HEK293T (cell line): ENCODE data around the gene GIPC1.

Source experiments
- CTBP1 ChIP-seq: fragments of 450-650 bp; IDR thresholded peaks from 2 replicates; pipeline ENCODE4 v1.6.1; 2016; ENCODE audit warnings: borderline replicate concordance
- FOXM1 ChIP-seq: fragments of 450-650 bp; IDR thresholded peaks from 2 replicates; pipeline ENCODE4 v1.6.1; 2017; ENCODE audit warnings: mild to moderate bottlenecking, borderline replicate concordance
- SP1 ChIP-seq: fragments of 450-650 bp; IDR thresholded peaks from 2 replicates; pipeline ENCODE4 v1.6.1; 2017
- SUZ12 ChIP-seq: fragments of 450-650 bp; IDR thresholded peaks from 2 replicates; pipeline ENCODE4 v1.6.1; 2016; ENCODE audit warnings: mild to moderate bottlenecking
- TF ChIP-seq, protein P1 (sequence below): fragments of 450-650 bp; IDR thresholded peaks from 2 replicates; pipeline ENCODE4 v1.6.1; 2016

DNA sequence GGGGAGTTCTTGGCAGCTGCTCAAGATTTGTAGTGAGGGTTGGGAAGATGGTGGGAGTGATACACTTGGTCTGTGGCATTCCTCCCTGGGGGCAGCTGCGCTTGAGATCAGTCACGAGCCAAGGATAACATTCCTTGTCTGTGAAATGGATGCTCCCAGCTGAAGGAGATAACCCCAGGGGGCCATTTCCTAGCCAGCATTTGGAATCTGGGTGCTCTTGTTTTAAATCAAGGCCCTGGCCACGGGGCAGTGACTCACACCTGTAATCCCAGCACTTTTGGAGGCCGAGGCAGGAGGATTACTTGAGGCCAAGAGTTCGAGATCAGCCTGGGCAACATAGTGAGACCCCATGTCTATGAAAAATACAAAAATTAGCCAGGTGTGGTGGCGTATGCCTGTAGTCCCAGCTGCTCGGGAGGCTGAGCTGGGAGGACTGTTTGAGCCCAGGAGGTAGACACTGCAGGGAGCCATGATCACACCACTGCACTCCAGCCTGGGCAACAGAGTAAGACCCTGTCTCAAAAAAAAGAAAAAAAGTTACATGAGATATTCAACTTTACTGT is 58.3 kb downstream of the GIPC1 start:
- TF ChIP-seq, protein P1, sequence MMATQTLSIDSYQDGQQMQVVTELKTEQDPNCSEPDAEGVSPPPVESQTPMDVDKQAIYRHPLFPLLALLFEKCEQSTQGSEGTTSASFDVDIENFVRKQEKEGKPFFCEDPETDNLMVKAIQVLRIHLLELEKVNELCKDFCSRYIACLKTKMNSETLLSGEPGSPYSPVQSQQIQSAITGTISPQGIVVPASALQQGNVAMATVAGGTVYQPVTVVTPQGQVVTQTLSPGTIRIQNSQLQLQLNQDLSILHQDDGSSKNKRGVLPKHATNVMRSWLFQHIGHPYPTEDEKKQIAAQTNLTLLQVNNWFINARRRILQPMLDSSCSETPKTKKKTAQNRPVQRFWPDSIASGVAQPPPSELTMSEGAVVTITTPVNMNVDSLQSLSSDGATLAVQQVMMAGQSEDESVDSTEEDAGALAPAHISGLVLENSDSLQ: no peak
- TF ChIP-seq SUZ12: no peak
- no peak for TF ChIP-seq SP1
- TF ChIP-seq CTBP1: no peak
- TF ChIP-seq FOXM1: no peak
